Caki2 (cell line): ENCODE results near the gene SREBF2. TPM values are rescaled to one million over a fixed set of nuclear protein-coding genes. Genes with fewer than 3 reads are reported as not detected.

ENCODE experiments used
- DNase-seq: peaks from one replicate; pipeline ENCODE4 v3.0.0-alpha.2; 2015; ENCODE audit warnings: low read depth
- in situ Hi-C: cut with HindIII; loops from 2 replicates; pipeline ENCODE4 v1.10.0; 2016; ENCODE audit warnings: low sequenced_read_pairs, low pct_unique_long_range_greater_than_20kb, mixed read lengths
- total RNA-seq: library from RNA; depleted of rRNA; stranded (reverse); fragments of >200 nt; shearing (Covaris generic); gene quantifications from 2 replicates; pipeline ENCODE4 v1.2.3, GENCODE V29; 2014; ENCODE audit warnings: low replicate concordance

SREBF2 gene
- total RNA-seq, 1 experiment from 2014 or later = 21.0 TPM

DNA sequence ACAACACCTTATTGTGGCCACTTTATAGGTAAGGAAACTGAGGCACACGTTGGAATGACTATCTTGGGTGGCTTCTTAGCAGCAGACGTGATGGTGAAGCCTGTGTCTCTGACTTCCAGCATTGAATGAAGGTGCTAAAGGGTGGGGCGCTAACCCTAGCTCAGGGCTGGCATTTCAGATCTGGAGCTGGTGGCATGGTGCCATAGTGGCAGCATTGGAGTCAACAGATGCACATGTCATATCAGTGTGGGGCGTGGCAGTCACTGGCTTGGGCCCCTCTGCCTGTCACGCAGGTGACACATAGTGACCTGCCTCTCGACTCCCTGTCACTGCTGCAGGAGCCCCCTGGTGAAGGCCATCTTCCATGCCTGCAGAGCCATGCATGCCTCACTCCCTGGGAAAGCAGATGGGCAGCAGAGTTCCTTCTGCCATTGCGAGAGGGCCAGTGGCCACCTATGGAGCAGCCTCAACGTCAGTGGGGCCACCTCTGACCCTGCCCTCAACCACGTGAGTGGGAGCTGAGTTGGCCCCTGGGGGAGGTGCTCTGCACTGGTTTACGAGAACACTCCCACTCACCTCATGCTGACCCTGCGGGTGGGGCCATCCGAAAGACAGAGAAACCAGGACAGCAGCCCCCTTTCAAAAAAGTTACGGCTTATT lies 67.2 kb downstream of the SREBF2 start:
- in situ Hi-C loops = no loop called here
- DNase-seq = no peak

- DNase-seq = no peak
- in situ Hi-C loops = no loop called here
These were observed 67.9 kb downstream of the SREBF2 start for GRCh38 chr22:41900652-41901312.

GRCh38 chr22:41902016-41902415 lies 69.1 kb downstream of the SREBF2 start:
- in situ Hi-C loops = no loop called here

DNA sequence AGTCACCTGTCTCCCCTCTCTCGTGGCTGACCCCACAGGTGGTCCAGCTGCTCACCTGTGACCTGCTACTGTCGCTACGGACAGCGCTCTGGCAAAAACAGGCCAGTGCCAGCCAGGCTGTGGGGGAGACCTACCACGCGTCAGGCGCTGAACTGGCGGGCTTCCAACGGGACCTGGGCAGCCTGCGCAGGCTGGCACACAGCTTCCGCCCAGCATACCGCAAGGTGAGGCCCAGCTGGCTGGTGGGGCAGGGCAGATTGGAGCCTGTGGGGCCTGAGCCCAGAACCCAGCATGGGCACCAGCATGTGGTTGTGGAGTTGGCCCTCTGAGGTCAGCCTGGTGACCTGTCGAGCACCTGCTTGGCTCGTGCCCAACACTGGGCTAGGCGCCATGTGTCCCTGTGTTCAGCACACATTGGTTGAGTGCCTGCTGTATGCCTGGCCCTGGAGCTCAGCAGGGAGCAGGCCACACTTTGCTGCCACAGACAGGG lies 70.1 kb downstream of the SREBF2 start:
- no peak for DNase-seq
- in situ Hi-C loops = no loop called here

More at GRCh38 chr22:41902016-41902415, 69.1 kb downstream of the SREBF2 start:
- no peak for DNase-seq

GRCh38 chr22:41904450-41905410 lies 71.8 kb downstream of the SREBF2 start:
- in situ Hi-C loops = no loop called here
- DNase-seq = no peak

DNA sequence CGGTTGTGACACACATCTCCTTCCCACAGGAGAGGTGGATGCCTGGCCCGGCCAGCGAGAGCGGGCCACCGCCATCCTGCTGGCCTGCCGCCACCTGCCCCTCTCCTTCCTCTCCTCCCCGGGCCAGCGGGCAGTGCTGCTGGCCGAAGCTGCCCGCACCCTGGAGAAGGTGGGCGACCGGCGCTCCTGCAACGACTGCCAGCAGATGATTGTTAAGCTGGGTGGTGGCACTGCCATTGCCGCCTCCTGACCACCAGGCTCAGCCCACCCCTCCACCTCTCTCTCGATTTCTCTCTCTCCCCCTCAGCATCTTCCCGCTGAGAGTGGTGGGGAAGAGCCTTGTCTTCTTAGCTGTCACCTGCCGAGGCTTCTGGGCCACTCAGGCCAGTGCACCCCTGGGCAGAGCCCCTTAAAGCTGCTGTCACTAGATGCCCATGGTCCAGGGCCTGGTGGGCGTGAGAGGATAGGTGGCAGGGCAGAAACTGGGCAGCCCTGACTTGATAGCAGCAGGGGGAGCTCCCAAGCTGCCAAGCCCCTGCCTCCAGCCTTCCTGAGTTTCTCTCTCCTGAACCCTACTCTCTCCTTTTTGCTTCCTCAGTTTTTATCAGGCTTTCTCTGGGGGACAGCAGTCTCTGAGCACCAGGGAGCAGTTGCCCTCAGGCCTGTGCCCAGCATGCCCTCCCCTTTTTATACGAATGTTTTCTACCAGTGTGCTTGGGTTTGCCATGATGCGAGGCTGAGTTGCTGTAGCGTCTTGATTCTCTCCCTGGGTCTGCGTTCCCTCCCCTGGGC lies 72.7 kb downstream of the SREBF2 start:
- in situ Hi-C loops = no loop called here
- DNase-seq = no peak

DNA sequence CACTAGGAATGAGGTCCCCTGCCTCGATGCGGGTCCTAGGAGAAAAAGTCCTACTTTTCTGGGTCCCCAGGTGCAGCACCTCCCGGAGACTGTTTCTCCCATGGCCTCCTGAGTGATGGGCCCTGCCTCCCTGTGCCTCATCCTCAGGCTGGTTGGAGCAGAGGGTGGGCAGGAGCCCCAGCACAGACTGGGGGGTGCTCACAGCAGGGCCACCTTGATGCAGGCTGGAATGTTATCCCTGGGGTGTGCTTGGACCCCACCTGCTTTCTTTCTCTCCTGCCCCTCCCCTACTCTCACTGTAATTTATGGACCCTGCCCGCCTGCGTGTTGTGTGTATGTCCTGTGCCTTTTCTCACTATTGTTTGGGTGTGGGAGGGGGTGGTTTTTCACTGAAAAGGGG lies 73.9 kb downstream of the SREBF2 start:
- in situ Hi-C loops = no loop called here
- DNase-seq = no peak

DNA sequence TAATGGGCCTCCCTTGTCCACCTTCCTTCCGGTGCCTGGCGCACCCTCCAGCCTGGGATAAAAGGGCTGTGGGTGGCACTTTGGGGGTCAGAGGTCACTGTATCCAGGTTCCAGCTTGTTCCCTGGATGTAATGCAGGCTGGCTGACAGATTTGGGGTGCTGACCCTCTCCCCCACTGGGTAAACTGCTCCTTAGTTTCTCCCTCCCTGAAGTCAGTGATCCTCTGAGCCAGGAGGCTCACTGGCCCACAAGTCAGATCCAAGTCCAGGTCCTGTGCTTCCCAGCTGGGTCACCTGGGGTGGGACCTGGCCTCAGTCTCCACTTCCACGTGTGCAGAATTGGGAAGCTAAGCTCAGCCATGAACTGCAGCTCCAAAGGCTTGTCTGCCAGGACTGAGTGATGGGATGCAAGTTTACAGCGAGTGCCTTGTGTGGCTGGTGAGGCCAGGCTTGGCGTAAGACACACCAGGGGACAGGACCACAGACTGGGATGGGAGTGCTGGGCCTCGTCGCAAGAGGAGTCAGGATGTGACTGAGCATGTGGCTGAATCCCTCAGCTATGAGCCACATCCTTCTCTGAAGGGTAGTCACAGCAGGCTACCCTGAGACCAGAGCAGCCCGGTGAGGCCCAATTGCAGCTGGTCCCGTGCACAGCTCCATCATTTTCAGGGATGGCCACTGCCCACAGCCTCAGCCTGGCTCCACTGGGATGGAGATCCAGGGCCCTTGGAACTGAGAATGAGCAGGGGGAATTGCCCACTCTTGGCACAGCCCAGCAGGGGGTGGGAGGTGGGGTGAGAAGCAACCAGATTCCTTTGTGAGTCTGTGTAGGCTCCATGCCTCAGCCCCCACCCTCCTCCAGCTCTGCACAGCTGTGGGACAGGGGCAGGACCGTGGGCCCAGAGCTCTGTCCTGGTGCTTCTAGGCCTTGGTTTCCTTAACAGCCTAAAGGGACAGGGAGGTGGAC lies 74.8 kb downstream of the SREBF2 start:
- DNase-seq = no peak

GRCh38 chr22:41908411-41909309 lies 75.8 kb downstream of the SREBF2 start:
- in situ Hi-C loops = no loop called here
- DNase-seq = no peak

More for the DNA sequence above, 74.8 kb downstream of the SREBF2 start:
- in situ Hi-C loops = no loop called here

DNA sequence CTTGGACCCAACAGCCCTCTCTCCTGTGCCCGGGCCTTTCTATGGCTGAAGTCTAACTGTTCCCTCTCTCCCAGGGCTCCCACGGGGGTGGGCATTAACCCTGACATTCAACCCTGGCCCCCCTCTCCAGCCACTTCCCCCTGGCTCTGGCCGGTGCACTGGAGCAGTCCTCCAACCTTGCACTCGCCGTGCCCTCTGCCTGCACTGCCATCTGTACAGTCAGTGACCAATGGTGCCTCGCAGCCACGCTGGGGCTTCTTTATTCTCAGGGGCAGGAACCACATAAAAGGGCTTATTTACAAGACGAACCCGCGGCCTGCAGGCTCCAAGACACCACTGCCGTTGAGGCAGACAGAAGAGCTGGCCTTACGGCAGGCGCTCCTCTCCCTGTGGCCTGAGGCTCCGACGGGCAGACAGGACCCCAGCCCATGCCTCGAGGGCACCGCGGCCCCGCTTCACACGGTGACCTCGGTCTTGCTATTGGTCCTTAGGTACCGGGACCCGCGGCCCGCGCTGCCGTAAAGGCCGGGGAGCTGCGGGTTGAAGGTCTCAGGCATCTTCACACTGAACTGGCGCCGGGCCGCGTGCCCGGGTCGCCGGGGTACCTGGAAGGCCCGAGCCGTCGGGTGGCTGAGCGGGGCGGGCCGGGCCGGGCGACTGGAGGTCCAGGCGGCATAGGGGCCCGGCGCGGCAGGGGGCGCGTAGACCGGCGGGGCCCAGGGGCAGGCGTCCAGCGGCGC lies 76.6 kb downstream of the SREBF2 start:
- no peak for DNase-seq
- in situ Hi-C loops = no loop called here

DNA sequence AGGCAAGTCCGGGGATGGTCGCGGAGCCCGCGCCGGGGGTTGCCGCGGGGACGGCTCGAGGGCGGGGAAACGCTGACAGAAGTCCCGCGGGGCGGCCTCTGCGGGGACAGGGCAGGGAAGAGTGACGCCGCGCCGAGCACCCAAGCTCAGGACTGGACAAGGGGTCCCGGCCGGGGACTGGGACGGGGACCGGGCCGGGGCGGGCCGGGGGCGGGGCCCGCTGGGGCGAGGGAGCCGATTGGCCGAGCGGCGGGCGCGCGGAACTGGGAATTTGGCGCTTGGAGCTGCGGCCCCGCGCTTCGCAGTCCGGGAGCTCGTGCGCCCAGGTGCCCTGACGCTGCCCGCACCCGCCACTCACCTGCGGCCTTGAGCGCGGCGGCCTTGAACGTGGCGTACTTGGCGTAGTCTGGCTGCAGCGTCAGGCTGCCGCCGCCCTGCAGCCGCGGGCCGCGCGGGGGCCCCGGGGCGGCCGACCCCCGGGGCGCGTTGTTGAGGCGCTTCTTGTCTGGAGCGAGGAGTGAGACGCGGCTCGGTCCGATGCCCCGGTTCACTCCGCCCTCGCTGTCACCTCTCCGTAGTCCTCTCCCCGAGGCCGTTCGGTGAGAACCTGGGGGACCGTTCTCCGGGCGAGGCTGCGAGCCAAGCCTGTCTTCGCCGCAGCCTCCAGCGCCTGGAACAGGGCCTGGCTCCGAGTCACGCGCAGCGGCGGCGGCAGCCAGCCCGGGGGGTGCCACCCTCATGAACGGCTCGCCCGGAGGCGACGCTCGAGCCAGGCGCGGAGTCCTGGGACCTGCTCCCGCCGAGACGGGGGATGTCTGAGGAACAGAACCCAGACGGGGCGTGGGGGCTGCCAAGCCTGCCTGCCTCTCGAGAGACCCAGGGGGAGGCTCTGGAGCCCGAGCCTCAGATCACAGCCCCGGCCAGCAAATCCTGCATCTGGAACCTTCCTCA lies 77.4 kb downstream of the SREBF2 start:
- no peak for DNase-seq
- in situ Hi-C loops = no loop called here

DNA sequence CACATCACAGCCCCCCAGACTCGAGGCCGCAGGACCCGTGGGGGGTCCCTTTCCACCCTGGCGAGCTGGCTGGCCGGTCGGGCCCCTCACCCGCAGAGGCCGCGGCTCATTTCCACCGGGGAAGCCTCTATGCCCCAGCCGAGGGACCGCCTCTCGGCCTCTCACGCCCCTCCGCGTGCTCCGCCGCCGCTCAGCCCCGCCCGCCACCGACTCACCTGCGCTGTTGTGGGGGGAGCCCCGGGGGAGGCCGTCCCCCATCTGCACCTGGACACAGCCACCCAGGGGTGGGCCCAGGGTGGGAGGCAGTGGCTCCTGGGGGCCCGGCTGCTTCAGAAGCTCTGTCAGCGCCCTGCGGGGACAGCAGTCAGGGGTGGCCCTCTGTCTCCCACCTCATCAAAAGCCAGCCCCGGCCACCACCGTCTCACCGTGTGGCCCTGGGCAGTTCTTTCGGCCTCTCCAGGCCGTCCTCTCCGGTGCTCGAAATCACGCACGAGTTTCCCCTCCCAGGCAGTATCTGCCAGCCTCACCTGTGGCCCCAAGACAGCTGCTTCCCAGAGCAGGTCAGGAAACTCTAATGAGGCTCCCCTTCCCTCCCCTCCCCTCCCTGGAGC lies 78.2 kb downstream of the SREBF2 start:
- in situ Hi-C loops = no loop called here
- no peak for DNase-seq

GRCh38 chr22:41912338-41913039 lies 79.6 kb downstream of the SREBF2 start:
- in situ Hi-C loops = no loop called here
- no peak for DNase-seq
